GM12878 (cell line): ENCODE data around the gene DLG2. TPM values are rescaled to one million over a fixed set of nuclear protein-coding genes. Genes with fewer than 3 reads are reported as not detected.

Source experiments
- ATAC-seq: fragments of 200-7000 bp; cut with Tn5 transposase; 3 replicates; pipeline ENCODE4 v1.9.1; 2020; ENCODE audit warnings: mild to moderate bottlenecking, moderate library complexity
- BruUV-seq: library from RNA; stranded (reverse); fragments of 400-500 nt; replicated peaks from 2 replicates; lab custom pipeline; 2021; lab: Mats Ljungman, UMichigan
- CTCF ChIA-PET: fragments of 300-600 bp; sonication (Branson Sonifier 250); formaldehyde crosslinking; extraction: SDS; loops from one replicate; lab custom pipeline; 2021; ENCODE audit warnings: inconsistent platforms; lab: Yijun Ruan, JAX
- POLR2A ChIA-PET: fragments of 350-600 bp; formaldehyde crosslinking; extraction: SDS; loops from one replicate; lab custom pipeline; 2021; ENCODE audit warnings: inconsistent platforms; lab: Charles Lee
- RAD21 ChIA-PET: fragments of 300-600 bp; sonication (Branson Sonifier 250); formaldehyde crosslinking; loops from one replicate; lab custom pipeline; 2023; ENCODE audit warnings: antibody characterized with exemption; ENCODE audit not compliant: unreplicated experiment; lab: Charles Lee
- SMC1A ChIA-PET: fragments of 300-600 bp; sonication (Branson Sonifier 250); formaldehyde crosslinking; loops from one replicate; lab custom pipeline; 2023; ENCODE audit not compliant: unreplicated experiment, uncharacterized antibody; lab: Charles Lee
- DNase-seq: peaks from one replicate; pipeline ENCODE4 v3.0.0-alpha.2; 2011; ENCODE audit warnings: low read depth, low spot score
- FAIRE-seq: peaks from 3 replicates; lab custom pipeline; 2011; peaks lifted over from hg19 to GRCh38; lab: Jason Lieb, UNC
- H2AFZ ChIP-seq: 2 replicates; pipeline ENCODE4 v1.6.0; 2011; ENCODE audit warnings: low read depth, low read length, control low read depth; ENCODE audit not compliant: control insufficient read depth
- H3K27ac ChIP-seq: 2 replicates; pipeline ENCODE4 v1.5.1; 2011; ENCODE audit warnings: control low read depth; ENCODE audit not compliant: control insufficient read depth, insufficient read depth
- H3K27me3 ChIP-seq, 2 experiments: replicated peaks in 1 of 2; 2 replicates each; pipeline versions ENCODE4 v1.6.0 to v1.6.1; 2011; ENCODE audit warnings: low read length in 1 of 2; ENCODE audit not compliant: control insufficient read depth in 2 of 2, insufficient read depth in 2 of 2
- H3K36me3 ChIP-seq, 2 experiments: 2 replicates each; pipeline ENCODE4 v1.5.1; 2011; ENCODE audit warnings: low read length in 1 of 2; ENCODE audit not compliant: control insufficient read depth in 2 of 2, insufficient read depth in 2 of 2
- H3K4me1 ChIP-seq: 2 replicates; pipeline ENCODE4 v1.6.1; 2011; ENCODE audit warnings: mild to moderate bottlenecking, low read length, moderate library complexity, mixed read lengths; ENCODE audit not compliant: control insufficient read depth, insufficient read depth
- H3K4me2 ChIP-seq: 2 replicates; pipeline ENCODE4 v1.6.0; 2011; ENCODE audit warnings: control low read depth; ENCODE audit not compliant: control insufficient read depth, insufficient read depth
- H3K4me3 ChIP-seq: fragments of 200-600 bp; sonication (generic); 2 replicates; pipeline ENCODE4 v1.5.1; 2016
- H3K79me2 ChIP-seq: 2 replicates; pipeline ENCODE4 v1.6.0; 2011; ENCODE audit warnings: low read length; ENCODE audit not compliant: control insufficient read depth, insufficient read depth
- H3K9ac ChIP-seq: 2 replicates; pipeline ENCODE4 v1.8.0; 2011; ENCODE audit warnings: low read length, control low read depth, mixed read lengths; ENCODE audit not compliant: control insufficient read depth, insufficient read depth
- H3K9me3 ChIP-seq: replicated peaks from 3 replicates; pipeline ENCODE4 v1.5.1; 2011; ENCODE audit warnings: mild to moderate bottlenecking, low read length; ENCODE audit not compliant: control insufficient read depth, insufficient read depth
- H4K20me1 ChIP-seq: 2 replicates; pipeline ENCODE4 v1.6.0; 2011; ENCODE audit not compliant: control insufficient read depth, insufficient read depth
- ASH2L ChIP-seq: fragments of 300-600, 200-600 bp; sonication (generic); IDR thresholded peaks from 2 replicates; pipeline ENCODE4 v1.6.1; 2017; ENCODE audit warnings: low read depth, mild to moderate bottlenecking, borderline replicate concordance
- RUNX3 ChIP-seq: IDR thresholded peaks from 2 replicates; pipeline ENCODE4 v1.6.1; 2012; ENCODE audit warnings: low read length, inconsistent platforms
- SIX5 ChIP-seq: IDR thresholded peaks from 2 replicates; pipeline ENCODE4 v1.6.1; 2011; ENCODE audit warnings: mild to moderate bottlenecking, low read depth, low read length, moderate library complexity; ENCODE audit not compliant: severe bottlenecking
- SMARCA5 ChIP-seq: fragments of 450-650 bp; IDR thresholded peaks from 2 replicates; pipeline ENCODE4 v1.6.1; 2017; ENCODE audit warnings: mild to moderate bottlenecking
- ZNF24 ChIP-seq: fragments of 450-650 bp; IDR thresholded peaks from 2 replicates; pipeline ENCODE4 v1.6.1; 2017; ENCODE audit warnings: antibody characterized with exemption, mild to moderate bottlenecking
- WGBS: methylation state at CpG from one replicate; pipeline ENCODE4 v1.1.6; 2016; ENCODE audit warnings: low lambda C conversion rate; ENCODE audit not compliant: insufficient replicate concordance, insufficient coverage; ENCODE audit errors: missing lambda C conversion rate; 5-methylcytosine and 5-hydroxymethylcytosine counted together
- in situ Hi-C: fragments of 300-500 bp; cut with MboI; formaldehyde crosslinking; loops from 9 replicates; pipeline ENCODE4 v1.14.3; 2018; ENCODE audit warnings: mixed read lengths
- intact Hi-C: fragments of 100-400 bp; cut with micrococcal nuclease; formaldehyde crosslinking; loops from one replicate; pipeline ENCODE4 v1.14.2; 2022; ENCODE audit not compliant: unreplicated experiment
- polyA plus RNA-seq, 11 experiments: library from polyadenylated mRNA; depleted of rRNA in 4 of 11; unstranded in 6 of 11; stranded (reverse) in 5 of 11; fragments of >200 nt; fragmentation: Nextera tagmentation in 4 of 11; fragmentation: Illumina TruSeq in 1 of 11; extraction: Ambion mirVana in 4 of 11; extraction: Trizol in 1 of 11; gene quantifications; 1 replicate in 1 of 11; 2 replicates in 10 of 11; pipeline versions ENCODE4 v1.2.1 to v1.2.3, GENCODE V29; 2011 to 2016; ENCODE audit warnings: inconsistent platforms in 2 of 11, missing spikeins in 2 of 11, low read depth in 1 of 11
- total RNA-seq, 4 experiments: library from RNA; depleted of rRNA in 3 of 4; stranded (reverse); fragments of >200 nt in 3 of 4; fragmentation: Illumina TruSeq in 1 of 4; extraction: Trizol in 1 of 4; gene quantifications; 2 replicates each; pipeline versions ENCODE4 v1.2.1 to v1.2.3, GENCODE V29; 2013 to 2021
- TF ChIP-seq, protein P1 (sequence below): fragments of 450-650 bp; formaldehyde crosslinking; IDR thresholded peaks from 2 replicates; pipeline ENCODE4 v1.4.0; 2020; ENCODE audit warnings: mild to moderate bottlenecking, moderate library complexity

Gene DLG2
- total and polyA plus RNA-seq, 10 of the 15 experiments (the other 5 are each of a cell fraction or from before 2014, with no cell fraction given) = 0.09 to 0.98 (median 0.35) TPM

GRCh38 chr11:84300092-84300491 is 1327.1 kb downstream of the DLG2 start (continued):
- TF ChIP-seq SIX5 = no peak
- no peak for TF ChIP-seq SMARCA5
- TF ChIP-seq, protein P1, sequence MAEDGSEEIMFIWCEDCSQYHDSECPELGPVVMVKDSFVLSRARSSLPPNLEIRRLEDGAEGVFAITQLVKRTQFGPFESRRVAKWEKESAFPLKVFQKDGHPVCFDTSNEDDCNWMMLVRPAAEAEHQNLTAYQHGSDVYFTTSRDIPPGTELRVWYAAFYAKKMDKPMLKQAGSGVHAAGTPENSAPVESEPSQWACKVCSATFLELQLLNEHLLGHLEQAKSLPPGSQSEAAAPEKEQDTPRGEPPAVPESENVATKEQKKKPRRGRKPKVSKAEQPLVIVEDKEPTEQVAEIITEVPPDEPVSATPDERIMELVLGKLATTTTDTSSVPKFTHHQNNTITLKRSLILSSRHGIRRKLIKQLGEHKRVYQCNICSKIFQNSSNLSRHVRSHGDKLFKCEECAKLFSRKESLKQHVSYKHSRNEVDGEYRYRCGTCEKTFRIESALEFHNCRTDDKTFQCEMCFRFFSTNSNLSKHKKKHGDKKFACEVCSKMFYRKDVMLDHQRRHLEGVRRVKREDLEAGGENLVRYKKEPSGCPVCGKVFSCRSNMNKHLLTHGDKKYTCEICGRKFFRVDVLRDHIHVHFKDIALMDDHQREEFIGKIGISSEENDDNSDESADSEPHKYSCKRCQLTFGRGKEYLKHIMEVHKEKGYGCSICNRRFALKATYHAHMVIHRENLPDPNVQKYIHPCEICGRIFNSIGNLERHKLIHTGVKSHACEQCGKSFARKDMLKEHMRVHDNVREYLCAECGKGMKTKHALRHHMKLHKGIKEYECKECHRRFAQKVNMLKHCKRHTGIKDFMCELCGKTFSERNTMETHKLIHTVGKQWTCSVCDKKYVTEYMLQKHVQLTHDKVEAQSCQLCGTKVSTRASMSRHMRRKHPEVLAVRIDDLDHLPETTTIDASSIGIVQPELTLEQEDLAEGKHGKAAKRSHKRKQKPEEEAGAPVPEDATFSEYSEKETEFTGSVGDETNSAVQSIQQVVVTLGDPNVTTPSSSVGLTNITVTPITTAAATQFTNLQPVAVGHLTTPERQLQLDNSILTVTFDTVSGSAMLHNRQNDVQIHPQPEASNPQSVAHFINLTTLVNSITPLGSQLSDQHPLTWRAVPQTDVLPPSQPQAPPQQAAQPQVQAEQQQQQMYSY (CRISPR knock-in tag) = no peak
- TF ChIP-seq ZNF24 = no peak
- TF ChIP-seq ASH2L = no peak

GRCh38 chr11:84297570-84297969 is 1329.6 kb downstream of the DLG2 start:
- ATAC-seq (no peak), FAIRE-seq (no peak), DNase-seq (no peak)
- Histone ChIP-seq H3K4me1 (no peaks in the 10 kb centered on the region), H3K4me3 (no peak overlapping the region), H3K79me2 (no peaks in the 10 kb centered on the region), H3K27ac (no peak overlapping the region), H3K9ac (no peak overlapping the region), H3K9me3 (no peaks in the 10 kb centered on the region), H3K4me2 (no peak overlapping the region), H2AFZ (no peak overlapping the region), H4K20me1 (no peaks in the 10 kb centered on the region), H3K36me3 (no peaks in the 10 kb centered on the region), H3K27me3 (no peaks in the 10 kb centered on the region; a peak in 1 of 4 replicates)
- POLR2A ChIA-PET = no interaction called here
- intact Hi-C loops = no loop called here
- CTCF ChIA-PET = no interaction called here
- no TSS peak for BruUV-seq
- RAD21 ChIA-PET = no interaction called here
- WGBS = 42% methylated on average over 2 of the region's 2 CpGs
- in situ Hi-C loops = no loop called here
- SMC1A ChIA-PET = no interaction called here
- TF ChIP-seq RUNX3 = no peak
